ENCODE measurements around the gene AFAP1L1.

DNA sequence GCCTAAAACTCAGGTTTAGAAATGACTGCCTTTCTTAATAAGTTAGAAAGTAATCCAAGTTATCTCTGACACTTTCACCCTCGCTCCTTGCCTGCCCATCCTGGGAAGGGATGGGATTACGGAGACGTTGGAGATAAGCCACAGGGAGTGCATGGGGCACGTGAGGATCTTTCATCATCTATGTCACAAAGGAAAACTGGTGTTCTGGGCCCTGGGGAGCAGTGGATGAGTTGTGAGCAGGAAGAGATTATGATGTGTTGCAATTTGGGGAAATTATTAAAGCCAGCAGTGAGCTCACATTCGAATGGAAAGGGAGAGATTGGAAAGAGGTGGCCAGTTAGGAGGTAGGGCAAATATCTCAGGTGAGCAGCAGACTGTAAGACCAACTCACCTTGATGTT is 12.8 kb downstream of the AFAP1L1 start:
- TF ChIP-seq RXRA (IDR thresholded peaks at IDR 0.05) (no peak), TAF1 (conservative IDR thresholded peaks at IDR 0.05) (no peak), RAD21 (IDR thresholded peaks at IDR 0.05) (no peak), GABPA (IDR thresholded peaks at IDR 0.05 in 1 of 2, conservative IDR thresholded peaks at IDR 0.05 in 1 of 2) (no peak), YY1 (IDR thresholded peaks at IDR 0.05) (no peak), EGR1 (IDR thresholded peaks at IDR 0.05; ENCODE audit: low read depth in 2 of 2) (no peak), FOXA1 (IDR thresholded peaks at IDR 0.05) (no peak), HNF4A (conservative IDR thresholded peaks at IDR 0.05) (no peak)
- TF ChIP-seq, protein P1, sequence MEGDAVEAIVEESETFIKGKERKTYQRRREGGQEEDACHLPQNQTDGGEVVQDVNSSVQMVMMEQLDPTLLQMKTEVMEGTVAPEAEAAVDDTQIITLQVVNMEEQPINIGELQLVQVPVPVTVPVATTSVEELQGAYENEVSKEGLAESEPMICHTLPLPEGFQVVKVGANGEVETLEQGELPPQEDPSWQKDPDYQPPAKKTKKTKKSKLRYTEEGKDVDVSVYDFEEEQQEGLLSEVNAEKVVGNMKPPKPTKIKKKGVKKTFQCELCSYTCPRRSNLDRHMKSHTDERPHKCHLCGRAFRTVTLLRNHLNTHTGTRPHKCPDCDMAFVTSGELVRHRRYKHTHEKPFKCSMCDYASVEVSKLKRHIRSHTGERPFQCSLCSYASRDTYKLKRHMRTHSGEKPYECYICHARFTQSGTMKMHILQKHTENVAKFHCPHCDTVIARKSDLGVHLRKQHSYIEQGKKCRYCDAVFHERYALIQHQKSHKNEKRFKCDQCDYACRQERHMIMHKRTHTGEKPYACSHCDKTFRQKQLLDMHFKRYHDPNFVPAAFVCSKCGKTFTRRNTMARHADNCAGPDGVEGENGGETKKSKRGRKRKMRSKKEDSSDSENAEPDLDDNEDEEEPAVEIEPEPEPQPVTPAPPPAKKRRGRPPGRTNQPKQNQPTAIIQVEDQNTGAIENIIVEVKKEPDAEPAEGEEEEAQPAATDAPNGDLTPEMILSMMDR (IDR thresholded peaks at IDR 0.05; ENCODE audit: low read depth, low read length, missing input control), result no peak
- TF ChIP-seq, protein P2, sequence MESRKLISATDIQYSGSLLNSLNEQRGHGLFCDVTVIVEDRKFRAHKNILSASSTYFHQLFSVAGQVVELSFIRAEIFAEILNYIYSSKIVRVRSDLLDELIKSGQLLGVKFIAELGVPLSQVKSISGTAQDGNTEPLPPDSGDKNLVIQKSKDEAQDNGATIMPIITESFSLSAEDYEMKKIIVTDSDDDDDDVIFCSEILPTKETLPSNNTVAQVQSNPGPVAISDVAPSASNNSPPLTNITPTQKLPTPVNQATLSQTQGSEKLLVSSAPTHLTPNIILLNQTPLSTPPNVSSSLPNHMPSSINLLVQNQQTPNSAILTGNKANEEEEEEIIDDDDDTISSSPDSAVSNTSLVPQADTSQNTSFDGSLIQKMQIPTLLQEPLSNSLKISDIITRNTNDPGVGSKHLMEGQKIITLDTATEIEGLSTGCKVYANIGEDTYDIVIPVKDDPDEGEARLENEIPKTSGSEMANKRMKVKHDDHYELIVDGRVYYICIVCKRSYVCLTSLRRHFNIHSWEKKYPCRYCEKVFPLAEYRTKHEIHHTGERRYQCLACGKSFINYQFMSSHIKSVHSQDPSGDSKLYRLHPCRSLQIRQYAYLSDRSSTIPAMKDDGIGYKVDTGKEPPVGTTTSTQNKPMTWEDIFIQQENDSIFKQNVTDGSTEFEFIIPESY (IDR thresholded peaks at IDR 0.05), result no peak
- TF ChIP-seq, protein P3, sequence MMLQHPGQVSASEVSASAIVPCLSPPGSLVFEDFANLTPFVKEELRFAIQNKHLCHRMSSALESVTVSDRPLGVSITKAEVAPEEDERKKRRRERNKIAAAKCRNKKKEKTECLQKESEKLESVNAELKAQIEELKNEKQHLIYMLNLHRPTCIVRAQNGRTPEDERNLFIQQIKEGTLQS (IDR thresholded peaks at IDR 0.05), result no peak
- TF ChIP-seq, protein P4, sequence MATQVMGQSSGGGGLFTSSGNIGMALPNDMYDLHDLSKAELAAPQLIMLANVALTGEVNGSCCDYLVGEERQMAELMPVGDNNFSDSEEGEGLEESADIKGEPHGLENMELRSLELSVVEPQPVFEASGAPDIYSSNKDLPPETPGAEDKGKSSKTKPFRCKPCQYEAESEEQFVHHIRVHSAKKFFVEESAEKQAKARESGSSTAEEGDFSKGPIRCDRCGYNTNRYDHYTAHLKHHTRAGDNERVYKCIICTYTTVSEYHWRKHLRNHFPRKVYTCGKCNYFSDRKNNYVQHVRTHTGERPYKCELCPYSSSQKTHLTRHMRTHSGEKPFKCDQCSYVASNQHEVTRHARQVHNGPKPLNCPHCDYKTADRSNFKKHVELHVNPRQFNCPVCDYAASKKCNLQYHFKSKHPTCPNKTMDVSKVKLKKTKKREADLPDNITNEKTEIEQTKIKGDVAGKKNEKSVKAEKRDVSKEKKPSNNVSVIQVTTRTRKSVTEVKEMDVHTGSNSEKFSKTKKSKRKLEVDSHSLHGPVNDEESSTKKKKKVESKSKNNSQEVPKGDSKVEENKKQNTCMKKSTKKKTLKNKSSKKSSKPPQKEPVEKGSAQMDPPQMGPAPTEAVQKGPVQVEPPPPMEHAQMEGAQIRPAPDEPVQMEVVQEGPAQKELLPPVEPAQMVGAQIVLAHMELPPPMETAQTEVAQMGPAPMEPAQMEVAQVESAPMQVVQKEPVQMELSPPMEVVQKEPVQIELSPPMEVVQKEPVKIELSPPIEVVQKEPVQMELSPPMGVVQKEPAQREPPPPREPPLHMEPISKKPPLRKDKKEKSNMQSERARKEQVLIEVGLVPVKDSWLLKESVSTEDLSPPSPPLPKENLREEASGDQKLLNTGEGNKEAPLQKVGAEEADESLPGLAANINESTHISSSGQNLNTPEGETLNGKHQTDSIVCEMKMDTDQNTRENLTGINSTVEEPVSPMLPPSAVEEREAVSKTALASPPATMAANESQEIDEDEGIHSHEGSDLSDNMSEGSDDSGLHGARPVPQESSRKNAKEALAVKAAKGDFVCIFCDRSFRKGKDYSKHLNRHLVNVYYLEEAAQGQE (IDR thresholded peaks at IDR 0.05), result no peak

Measured in liver (tissue), 3 donors.